Spinal cord (tissue), 10 donors: ENCODE data around the gene PIP5K1B. TPM values are rescaled to one million over a fixed set of nuclear protein-coding genes. Genes with fewer than 3 reads are reported as not detected.

Experiments used
- DNase-seq, 6 donors: peaks; one replicate each; pipeline versions ENCODE4 v3.0.0 to v3.0.0-alpha.2; 2013 to 2015; ENCODE audit warnings: low spot score in 6 of 6, low read depth in 4 of 6
- H3K27ac ChIP-seq: one replicate; pipeline ENCODE4 v1.5.1; 2013; ENCODE audit warnings: low read depth, low read length, control low read depth
- H3K27me3 ChIP-seq: one replicate; pipeline ENCODE4 v1.6.1; 2013; ENCODE audit warnings: low read length; ENCODE audit not compliant: control insufficient read depth, insufficient read depth
- H3K36me3 ChIP-seq: one replicate; pipeline ENCODE4 v1.6.1; 2013; ENCODE audit warnings: low read length; ENCODE audit not compliant: control insufficient read depth, insufficient read depth
- H3K4me1 ChIP-seq: one replicate; pipeline ENCODE4 v1.6.1; 2013; ENCODE audit warnings: low read length; ENCODE audit not compliant: control insufficient read depth, insufficient read depth
- H3K4me3 ChIP-seq: one replicate; pipeline ENCODE4 v1.5.1; 2013; ENCODE audit warnings: low read depth, low read length, control low read depth
- H3K9me3 ChIP-seq: one replicate; pipeline ENCODE4 v1.6.1; 2013; ENCODE audit warnings: low read length; ENCODE audit not compliant: control insufficient read depth, insufficient read depth
- WGBS: methylation state at CpG from one replicate; pipeline ENCODE4 v1.1.5; 2013; ENCODE audit warnings: missing lambda C conversion rate; ENCODE audit not compliant: insufficient coverage; 5-methylcytosine and 5-hydroxymethylcytosine counted together
- polyA plus RNA-seq, 2 donors: library from polyadenylated mRNA; unstranded; fragments of 120-200 nt; gene quantifications; one replicate each; pipeline ENCODE4 v1.2.1, GENCODE V29; 2013; ENCODE audit not compliant: insufficient read length in 2 of 2
- total RNA-seq, 2 donors: library from RNA; depleted of rRNA in 1 of 2; stranded (reverse); fragments of 120-200 nt in 1 of 2; fragments of >200 nt in 1 of 2; gene quantifications; one replicate each; pipeline versions ENCODE4 v1.2.3 to v1.2.4, GENCODE V29; 2013 to 2014
- donor health status: healthy.

Gene PIP5K1B
- total and polyA plus RNA-seq, 4 donors = 7.5 to 19.9 (median 12.7) TPM

GRCh38 chr9:68755051-68755450, 50.0 kb downstream of the PIP5K1B start:
- Histone ChIP-seq H3K9me3 (no peaks in the 10 kb centered on the region), H3K4me3 (no peak overlapping the region), H3K36me3 (no peaks in the 10 kb centered on the region), H3K27ac (no peak overlapping the region), H3K27me3 (no peaks in the 10 kb centered on the region), H3K4me1 (no peaks in the 10 kb centered on the region)
- DNase-seq = no peak
- WGBS = no CpG with 5 or more reads among the region's 1 CpG

- H3K9me3 ChIP-seq = no peaks in the 10 kb centered on the region
- H3K27ac ChIP-seq = no peak overlapping the region
- H3K4me3 ChIP-seq = no peak overlapping the region
- no peaks in the 10 kb centered on the region for H3K4me1 ChIP-seq
- no peaks in the 10 kb centered on the region for H3K36me3 ChIP-seq
- no peak for DNase-seq
- H3K27me3 ChIP-seq = no peaks in the 10 kb centered on the region
- WGBS = 39% methylated on average over 2 of the region's 4 CpGs
Measured at GRCh38 chr9:68755752-68756151, 50.7 kb downstream of the PIP5K1B start.

- no peak overlapping the region for H3K27ac ChIP-seq
- no peaks in the 10 kb centered on the region for H3K27me3 ChIP-seq
- no peaks in the 10 kb centered on the region for H3K4me1 ChIP-seq
- WGBS = 80% methylated on average over 1 of the region's 2 CpGs
- no peak for DNase-seq
- H3K36me3 ChIP-seq = no peaks in the 10 kb centered on the region
- H3K4me3 ChIP-seq = no peak overlapping the region
- H3K9me3 ChIP-seq = no peaks in the 10 kb centered on the region
Measured at GRCh38 chr9:68759981-68760673, 55.1 kb downstream of the PIP5K1B start.

GRCh38 chr9:68760674-68761333, 55.8 kb downstream of the PIP5K1B start:
- Histone ChIP-seq H3K27me3 (no peaks in the 10 kb centered on the region), H3K4me1 (no peaks in the 10 kb centered on the region), H3K27ac (no peak overlapping the region), H3K36me3 (no peaks in the 10 kb centered on the region), H3K4me3 (no peak overlapping the region), H3K9me3 (no peaks in the 10 kb centered on the region)
- no peak for DNase-seq
- WGBS = no CpG with 5 or more reads among the region's 2 CpGs

- DNase-seq = no peak
- Histone ChIP-seq H3K4me3 (no peak overlapping the region), H3K27me3 (no peaks in the 10 kb centered on the region), H3K4me1 (no peaks in the 10 kb centered on the region), H3K9me3 (no peaks in the 10 kb centered on the region), H3K36me3 (no peaks in the 10 kb centered on the region), H3K27ac (no peak overlapping the region)
- 100% methylated on average over 2 of the region's 4 CpGs for WGBS
Measured at GRCh38 chr9:68762570-68762969, 57.5 kb downstream of the PIP5K1B start.

GRCh38 chr9:68763104-68763503, 58.1 kb downstream of the PIP5K1B start:
- H3K4me3 ChIP-seq = no peak overlapping the region
- DNase-seq = no peak
- no peaks in the 10 kb centered on the region for H3K4me1 ChIP-seq
- H3K27me3 ChIP-seq = no peaks in the 10 kb centered on the region
- H3K27ac ChIP-seq = no peak overlapping the region
- no peaks in the 10 kb centered on the region for H3K9me3 ChIP-seq
- 100% methylated on average over 2 of the region's 3 CpGs for WGBS
- no peaks in the 10 kb centered on the region for H3K36me3 ChIP-seq

- no peaks in the 10 kb centered on the region for H3K4me1 ChIP-seq
- no peaks in the 10 kb centered on the region for H3K27me3 ChIP-seq
- H3K36me3 ChIP-seq = no peaks in the 10 kb centered on the region
- no peak overlapping the region for H3K4me3 ChIP-seq
- no CpG with 5 or more reads among the region's 3 CpGs for WGBS
- DNase-seq = no peak
- H3K9me3 ChIP-seq = no peaks in the 10 kb centered on the region
- no peak overlapping the region for H3K27ac ChIP-seq
Measured at GRCh38 chr9:68768619-68769018, 63.6 kb downstream of the PIP5K1B start.

GRCh38 chr9:68769852-68770251, 64.8 kb downstream of the PIP5K1B start:
- Histone ChIP-seq H3K4me3 (no peak overlapping the region), H3K27ac (no peak overlapping the region), H3K9me3 (no peaks in the 10 kb centered on the region), H3K27me3 (no peaks in the 10 kb centered on the region), H3K4me1 (no peaks in the 10 kb centered on the region), H3K36me3 (no peaks in the 10 kb centered on the region)
- DNase-seq = no peak
- 85% methylated on average over 3 of the region's 5 CpGs for WGBS

GRCh38 chr9:68771376-68771775, 66.3 kb downstream of the PIP5K1B start:
- WGBS = no CpG with 5 or more reads among the region's 1 CpG

More at GRCh38 chr9:68771376-68771775, 66.3 kb downstream of the PIP5K1B start:
- Histone ChIP-seq H3K9me3 (no peaks in the 10 kb centered on the region), H3K4me3 (no peak overlapping the region), H3K4me1 (no peaks in the 10 kb centered on the region), H3K27me3 (no peaks in the 10 kb centered on the region), H3K36me3 (no peaks in the 10 kb centered on the region), H3K27ac (no peak overlapping the region)
- no peak for DNase-seq
